ENCODE results near the gene MYO1E. TPM values are rescaled to one million over a fixed set of nuclear protein-coding genes. Genes with fewer than 3 reads are reported as not detected.

The MYO1E gene
- total and polyA plus RNA-seq, 2 of the 4 experiments (the other 2 are of a cell fraction): 13.4 to 37.3 TPM

DNA sequence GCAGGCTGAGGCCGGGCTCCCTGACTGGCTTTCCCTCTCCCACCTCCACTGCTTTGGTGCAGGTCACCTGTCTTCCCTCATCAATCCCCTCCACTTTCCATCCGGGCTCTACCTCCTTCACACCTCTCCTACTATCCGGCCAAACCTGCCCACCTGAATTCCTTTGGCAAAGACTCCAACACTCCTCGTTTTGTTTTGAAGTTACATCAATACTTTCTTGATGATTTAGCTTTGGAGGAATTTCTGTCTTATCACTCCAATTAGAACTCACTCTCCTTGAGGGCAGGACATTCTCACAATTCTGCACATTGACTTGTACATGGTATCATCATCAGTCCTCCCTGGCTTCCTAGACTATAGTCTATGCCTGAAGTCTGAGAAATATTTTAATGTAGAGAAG, 145.7 kb downstream of the MYO1E start:
- H3K4me1 ChIP-seq (ENCODE audit: control insufficient read depth, insufficient read depth, low read length): peaks cover 2% of the 10 kb centered on the region; the same call in 1 of the 2 replicates
- H3K79me1 ChIP-seq (ENCODE audit: low read depth in 1 of 2, low read length in 2 of 2): peaks cover 19 to 32% of the 10 kb centered on the region in 2 experiments; a peak in 3 of 4 replicates
- H3K18ac ChIP-seq (ENCODE audit: low read depth, low read length): no peak overlapping the region
- H3K14ac ChIP-seq (replicated peaks; ENCODE audit: low read depth, low read length): 0 out of 2 replicates have a peak overlapping the region, but pooled peaks have one; percentile 42
- no peak overlapping the region for H3K4ac ChIP-seq (ENCODE audit: low read depth, low read length)
- ChIA-PET POLR2A (ENCODE audit: unreplicated experiment) (no interaction called here), CTCF (no interaction called here)
- no peak overlapping the region for H2BK20ac ChIP-seq (ENCODE audit: low read depth, low read length)
- H2BK5ac ChIP-seq (ENCODE audit: low read depth, low read length, poor library complexity, severe bottlenecking): no peak overlapping the region
- DNase-seq: no peak
- H4K5ac ChIP-seq (ENCODE audit: low read depth, low read length): no peak overlapping the region
- peaks cover 20% of the 10 kb centered on the region for H3K36me3 ChIP-seq (ENCODE audit: control insufficient read depth, insufficient read depth, low read length)
- 0 out of 2 replicates have a peak, but pooled peaks cover 4% of the 10 kb centered on the region for H4K20me1 ChIP-seq (ENCODE audit: insufficient read depth, low read length)
- 0 out of 2 replicates have a peak overlapping the region, but pooled peaks have one; percentile 10 for H2BK120ac ChIP-seq (ENCODE audit: low read depth, low read length)
- no peaks in the 10 kb centered on the region for H3K27me3 ChIP-seq (ENCODE audit: control insufficient read depth, insufficient read depth, low read length)
- no peak overlapping the region for H3K9ac ChIP-seq (ENCODE audit: low read depth, low read length)
- H3K9me3 ChIP-seq (ENCODE audit: control insufficient read depth, insufficient read depth, low read length): no peaks in the 10 kb centered on the region
- H2AFZ ChIP-seq (replicated peaks; ENCODE audit: low read length, poor library complexity): no peak overlapping the region
- H4K8ac ChIP-seq (ENCODE audit: low read depth in 2 of 2, low read length in 2 of 2): no peak overlapping the region
- H2BK15ac ChIP-seq (ENCODE audit: low read depth, low read length): no peak overlapping the region
- H3K27ac ChIP-seq (ENCODE audit: insufficient read depth, low read length): no peak overlapping the region
- no peak overlapping the region for H4K91ac ChIP-seq (ENCODE audit: insufficient read depth, low read depth, low read length)
- 0 out of 2 replicates have a peak overlapping the region, but pooled peaks have one; percentile 24 for H2AK5ac ChIP-seq (ENCODE audit: low read depth, low read length)
- no peak overlapping the region for H3K56ac ChIP-seq (ENCODE audit: extremely low read depth, insufficient read depth, low read length)
- in situ Hi-C loops (cut with MboI; ENCODE audit: low sequenced_read_pairs) (no loop called here), dilution Hi-C loops (cut with HindIII; ENCODE audit: low sequenced_read_pairs, unreplicated experiment) (no loop called here), intact Hi-C loops (cut with micrococcal nuclease) (no loop called here)
- no peak overlapping the region for H2AK9ac ChIP-seq (replicated peaks; ENCODE audit: low read depth, low read length, poor library complexity)
- H3K23ac ChIP-seq (ENCODE audit: low read depth, low read length): no peak overlapping the region
- H3K9me1 ChIP-seq (ENCODE audit: insufficient read depth, low read length): peaks cover 17% of the 10 kb centered on the region
- BruUV-seq (replicated peaks): no TSS peak
- ATAC-seq (ENCODE audit: low read depth): no peak
- WGBS, 2 experiments (ENCODE audit: extremely low coverage in 2 of 2, insufficient read length in 1 of 2): no CpG with 5 or more reads among the region's 4 CpGs
- H3K4me3 ChIP-seq (ENCODE audit: insufficient read depth, low read depth, low read length): no peak overlapping the region
- TF ChIP-seq POLR2A (IDR thresholded peaks at IDR 0.05; ENCODE audit: low read depth, low read length) (no peak), MXI1 (IDR thresholded peaks at IDR 0.05; ENCODE audit: borderline replicate concordance, low read depth, low read length) (no peak), MAZ (IDR thresholded peaks at IDR 0.05; ENCODE audit: borderline replicate concordance, low read depth, low read length) (no peak), RFX5 (IDR thresholded peaks at IDR 0.05; ENCODE audit: low read depth, low read length) (no peak), CHD1 (IDR thresholded peaks at IDR 0.05; ENCODE audit: low read depth, low read length) (no peak), MAFK (IDR thresholded peaks at IDR 0.05; ENCODE audit: low read depth, low read length) (no peak), BHLHE40 (IDR thresholded peaks at IDR 0.05; ENCODE audit: low read depth, low read length) (no peak), ELK1 (IDR thresholded peaks at IDR 0.05; ENCODE audit: borderline replicate concordance, low read depth, low read length) (no peak), FOS (IDR thresholded peaks at IDR 0.05; ENCODE audit: low read depth, low read length) (no peak), RCOR1 (IDR thresholded peaks at IDR 0.05; ENCODE audit: insufficient replicate concordance, low read length) (no peak), NFE2L2 (IDR thresholded peaks at IDR 0.05; ENCODE audit: low read depth, low read length) (no peak), RAD21 (IDR thresholded peaks at IDR 0.05; ENCODE audit: low read length) (no peak), CEBPB (IDR thresholded peaks at IDR 0.05; ENCODE audit: low read depth, low read length) (no peak)
- TF ChIP-seq, protein P1, sequence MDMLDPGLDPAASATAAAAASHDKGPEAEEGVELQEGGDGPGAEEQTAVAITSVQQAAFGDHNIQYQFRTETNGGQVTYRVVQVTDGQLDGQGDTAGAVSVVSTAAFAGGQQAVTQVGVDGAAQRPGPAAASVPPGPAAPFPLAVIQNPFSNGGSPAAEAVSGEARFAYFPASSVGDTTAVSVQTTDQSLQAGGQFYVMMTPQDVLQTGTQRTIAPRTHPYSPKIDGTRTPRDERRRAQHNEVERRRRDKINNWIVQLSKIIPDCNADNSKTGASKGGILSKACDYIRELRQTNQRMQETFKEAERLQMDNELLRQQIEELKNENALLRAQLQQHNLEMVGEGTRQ (IDR thresholded peaks at IDR 0.05; ENCODE audit: low read depth, low read length): no peak
- no peak overlapping the region for H3K4me2 ChIP-seq (ENCODE audit: low read depth, low read length)

All from IMR-90 (cell line).